H9 (cell line): ENCODE measurements around the gene DACH1. TPM values are rescaled to one million over a fixed set of nuclear protein-coding genes. Genes with fewer than 3 reads are reported as not detected.

Experiments used
- DNase-seq: peaks from one replicate; pipeline ENCODE4 v3.0.0-alpha.2; 2017
- H2AFZ ChIP-seq: one replicate; pipeline ENCODE4 v1.6.1; 2013; ENCODE audit warnings: mild to moderate bottlenecking, low read length, control low read depth, moderate library complexity
- H2AK5ac ChIP-seq: 2 replicates; pipeline ENCODE4 v1.6.1; 2013; ENCODE audit warnings: low read length, control low read depth, mixed read lengths; ENCODE audit not compliant: insufficient read length
- H2BK120ac ChIP-seq: one replicate; pipeline ENCODE4 v1.6.1; 2013; ENCODE audit warnings: low read depth, mild to moderate bottlenecking, low read length, control low read depth, inconsistent platforms; ENCODE audit not compliant: poor library complexity, severe bottlenecking
- H2BK12ac ChIP-seq: 2 replicates; pipeline ENCODE4 v1.6.1; 2013; ENCODE audit warnings: low read length, control low read depth, mixed read lengths, low read depth; ENCODE audit not compliant: insufficient read length
- H2BK15ac ChIP-seq: 2 replicates; pipeline ENCODE4 v1.6.1; 2013; ENCODE audit warnings: low read depth, low read length, control low read depth
- H2BK20ac ChIP-seq: one replicate; pipeline ENCODE4 v1.6.1; 2013; ENCODE audit warnings: low read depth, mild to moderate bottlenecking, low read length, control low read depth, inconsistent platforms; ENCODE audit not compliant: poor library complexity, severe bottlenecking
- H2BK5ac ChIP-seq: 2 replicates; pipeline ENCODE4 v1.6.1; 2013; ENCODE audit warnings: low read length, control low read depth, mixed read lengths; ENCODE audit not compliant: insufficient read length
- H3K14ac ChIP-seq: 2 replicates; pipeline ENCODE4 v1.6.1; 2013; ENCODE audit warnings: low read length, control low read depth; ENCODE audit not compliant: insufficient read depth
- H3K18ac ChIP-seq: 2 replicates; pipeline ENCODE4 v1.6.1; 2013; ENCODE audit warnings: low read depth, mild to moderate bottlenecking, mixed read lengths, low read length, control low read depth; ENCODE audit not compliant: insufficient read length
- H3K23ac ChIP-seq: 2 replicates; pipeline ENCODE4 v1.6.1; 2013; ENCODE audit warnings: low read length, control low read depth, mixed read lengths, low read depth; ENCODE audit not compliant: insufficient read length
- H3K23me2 ChIP-seq: 2 replicates; pipeline ENCODE4 v1.6.1; 2013; ENCODE audit warnings: low read depth, mild to moderate bottlenecking, mixed read lengths, low read length, control low read depth; ENCODE audit not compliant: insufficient read length, poor library complexity, severe bottlenecking
- H3K27ac ChIP-seq: 2 replicates; pipeline ENCODE4 v1.5.1; 2013; ENCODE audit warnings: low read length, control low read depth, mixed read lengths, low read depth; ENCODE audit not compliant: insufficient read length
- H3K27me3 ChIP-seq: 2 replicates; pipeline ENCODE4 v1.6.1; 2013; ENCODE audit warnings: low read length, control low read depth, inconsistent platforms; ENCODE audit not compliant: insufficient read depth
- H3K4ac ChIP-seq: 2 replicates; pipeline ENCODE4 v1.6.1; 2013; ENCODE audit warnings: low read depth, mild to moderate bottlenecking, control low read depth, inconsistent platforms, low read length, moderate library complexity
- H3K4me1 ChIP-seq: 2 replicates; pipeline ENCODE4 v1.6.1; 2013; ENCODE audit warnings: low read length, control low read depth, inconsistent platforms; ENCODE audit not compliant: insufficient read depth
- H3K4me2 ChIP-seq: 2 replicates; pipeline ENCODE4 v1.6.1; 2013; ENCODE audit warnings: low read length, control low read depth, mixed read lengths; ENCODE audit not compliant: insufficient read length, insufficient read depth
- H3K56ac ChIP-seq: 2 replicates; pipeline ENCODE4 v1.6.1; 2013; ENCODE audit warnings: low read depth, mild to moderate bottlenecking, mixed read lengths, low read length, control low read depth; ENCODE audit not compliant: insufficient read length
- H3K79me1 ChIP-seq: 2 replicates; pipeline ENCODE4 v1.6.1; 2013; ENCODE audit warnings: low read depth, mild to moderate bottlenecking, moderate library complexity, low read length, control low read depth, inconsistent platforms; ENCODE audit not compliant: insufficient read depth, poor library complexity, severe bottlenecking
- H3K79me2 ChIP-seq: 2 replicates; pipeline ENCODE4 v1.6.1; 2013; ENCODE audit warnings: low read length, control low read depth, inconsistent platforms; ENCODE audit not compliant: insufficient read depth
- H3K9ac ChIP-seq: 2 replicates; pipeline ENCODE4 v1.6.1; 2013; ENCODE audit warnings: low read length, control low read depth, mixed read lengths; ENCODE audit not compliant: insufficient read length; ENCODE audit errors: extremely low read depth
- H3K9me3 ChIP-seq: one replicate; pipeline ENCODE4 v1.6.1; 2013; ENCODE audit warnings: low read depth, low read length, inconsistent platforms; ENCODE audit not compliant: control insufficient read depth
- H3T11ph ChIP-seq: one replicate; pipeline ENCODE4 v1.6.1; 2013; ENCODE audit warnings: mild to moderate bottlenecking, low read length, control low read depth, inconsistent platforms
- H4K20me1 ChIP-seq: one replicate; pipeline ENCODE4 v1.6.1; 2013; ENCODE audit not compliant: control insufficient read depth, insufficient read length, insufficient read depth
- H4K5ac ChIP-seq: 2 replicates; pipeline ENCODE4 v1.6.1; 2013; ENCODE audit warnings: low read depth, mild to moderate bottlenecking, mixed read lengths, low read length, control low read depth; ENCODE audit not compliant: insufficient read length
- H4K8ac ChIP-seq: replicated peaks from 2 replicates; pipeline ENCODE4 v1.6.1; 2013; ENCODE audit warnings: low read length, control low read depth, mixed read lengths, low read depth; ENCODE audit not compliant: insufficient read length
- H4K91ac ChIP-seq: 2 replicates; pipeline ENCODE4 v1.6.1; 2013; ENCODE audit warnings: low read depth, mild to moderate bottlenecking, moderate library complexity, mixed read lengths, low read length, control low read depth; ENCODE audit not compliant: insufficient read length
- H3K27ac Mint-ChIP-seq, 3 experiments: 2 replicates in 2 of 3; 3 replicates in 1 of 3; pipeline ENCODE4 v1.8.0; 2020 to 2021; ENCODE audit warnings: mixed read lengths in 3 of 3, mild to moderate bottlenecking in 1 of 3, moderate library complexity in 1 of 3
- H3K27me3 Mint-ChIP-seq: 2 replicates; pipeline ENCODE4 v1.8.0; 2021; ENCODE audit warnings: low read depth, mild to moderate bottlenecking, moderate library complexity, mixed read lengths
- H3K36me3 Mint-ChIP-seq, 3 experiments: 2 replicates in 2 of 3; 3 replicates in 1 of 3; pipeline ENCODE4 v1.8.0; 2020 to 2021; ENCODE audit warnings: low read depth in 3 of 3, mixed read lengths in 3 of 3; ENCODE audit not compliant: insufficient read depth in 1 of 3
- H3K4me1 Mint-ChIP-seq, 2 experiments: 2 replicates each; pipeline ENCODE4 v1.8.0; 2020; ENCODE audit warnings: mixed read lengths in 2 of 2
- H3K4me3 Mint-ChIP-seq, 2 experiments: 2 replicates in 1 of 2; 3 replicates in 1 of 2; pipeline ENCODE4 v1.8.0; 2020 to 2021; ENCODE audit warnings: mild to moderate bottlenecking in 2 of 2, mixed read lengths in 2 of 2, moderate library complexity in 1 of 2
- H3K9me3 Mint-ChIP-seq, 2 experiments: 2 replicates in 1 of 2; 3 replicates in 1 of 2; pipeline ENCODE4 v1.8.0; 2020; ENCODE audit warnings: mild to moderate bottlenecking in 2 of 2, mixed read lengths in 2 of 2, moderate library complexity in 1 of 2
- CTCF ChIP-seq: fragments of 200-600 bp; sonication (generic); conservative IDR thresholded peaks from 3 replicates; pipeline ENCODE4 v1.8.0; 2021; ENCODE audit warnings: antibody characterized with exemption, mild to moderate bottlenecking
- WGBS: extraction: QIAGEN DNeasy Blood & Tissue Kit; methylation state at CpG from one replicate; pipeline ENCODE4 v1.1.7; 2013; ENCODE audit warnings: missing lambda C conversion rate, low lambda C conversion rate, mixed read lengths; ENCODE audit not compliant: insufficient read length; ENCODE audit errors: extremely low coverage; 5-methylcytosine and 5-hydroxymethylcytosine counted together
- total RNA-seq: library from RNA; stranded (reverse); gene quantifications from 2 replicates; pipeline ENCODE4 v1.2.1, GENCODE V29; 2021

Gene DACH1
- total RNA-seq, 1 experiment from 2014 or later, result not detected

- H3K18ac ChIP-seq, result no peak overlapping the region
- no peaks in the 10 kb centered on the region for H3K79me1 ChIP-seq
- Mint-ChIP-seq H3K36me3 (no peaks in the 10 kb centered on the region), H3K4me3 (no peak overlapping the region), H3K27me3 (no peaks in the 10 kb centered on the region), H3K9me3 (no peaks in the 10 kb centered on the region), H3K27ac (no peak overlapping the region), H3K4me1 (no peaks in the 10 kb centered on the region)
- no peak overlapping the region for H2BK120ac ChIP-seq
- no peak overlapping the region for H4K8ac ChIP-seq
- no peaks in the 10 kb centered on the region for H4K20me1 ChIP-seq
- no peak for TF ChIP-seq CTCF
- no peak overlapping the region for H3T11ph ChIP-seq
- no peak overlapping the region for H3K4me2 ChIP-seq
- no peak overlapping the region for H3K27ac ChIP-seq
- no peak overlapping the region for H3K9ac ChIP-seq
- no peak overlapping the region for H2AFZ ChIP-seq
- H2BK12ac ChIP-seq, result no peak overlapping the region
- no peaks in the 10 kb centered on the region for H3K23me2 ChIP-seq
- no peak overlapping the region for H2BK5ac ChIP-seq
- H3K56ac ChIP-seq, result no peak overlapping the region
- no peak overlapping the region for H2BK15ac ChIP-seq
- no peak for DNase-seq
- H3K27me3 ChIP-seq, result no peaks in the 10 kb centered on the region
- H4K91ac ChIP-seq, result no peak overlapping the region
- H3K23ac ChIP-seq, result no peak overlapping the region
- H3K9me3 ChIP-seq, result no peaks in the 10 kb centered on the region
- H3K4me1 ChIP-seq, result no peaks in the 10 kb centered on the region
- H3K14ac ChIP-seq, result no peak overlapping the region
- no peaks in the 10 kb centered on the region for H3K79me2 ChIP-seq
- no peak overlapping the region for H4K5ac ChIP-seq
- whole genome bisulfite sequencing, result no CpG with 5 or more reads among the region's 5 CpGs
- no peak overlapping the region for H2AK5ac ChIP-seq
- H3K4ac ChIP-seq, result no peak overlapping the region
- no peak overlapping the region for H2BK20ac ChIP-seq
These were observed 283.4 kb downstream of the DACH1 start for GRCh38 chr13:71583581-71583980.
